LHCN-M2 (cell line): Measurements from ENCODE around the gene PLEKHH1. TPM values are rescaled to one million over a fixed set of nuclear protein-coding genes. Genes with fewer than 3 reads are reported as not detected.
A peak's percentile ranks its signal among the peaks of the same experiment; 100 is the strongest.

Experiments
- DNase-seq: peaks from one replicate; pipeline ENCODE4 v3.0.0-alpha.2; 2012; ENCODE audit warnings: low read depth
- polyA plus RNA-seq: library from polyadenylated mRNA; unstranded; fragments of >200 nt; gene quantifications from one replicate; pipeline ENCODE4 v1.2.1, GENCODE V29; 2012; ENCODE audit warnings: missing spikeins
- total RNA-seq: library from RNA; depleted of rRNA; stranded (reverse); fragments of >200 nt; gene quantifications from 2 replicates; pipeline ENCODE4 v1.2.3, GENCODE V29; 2014; rRNA removed

Gene PLEKHH1
- 0.06 TPM in 1 of 2 replicates, not detected in the other for total RNA-seq
- polyA plus RNA-seq, result 0.27 TPM

DNA sequence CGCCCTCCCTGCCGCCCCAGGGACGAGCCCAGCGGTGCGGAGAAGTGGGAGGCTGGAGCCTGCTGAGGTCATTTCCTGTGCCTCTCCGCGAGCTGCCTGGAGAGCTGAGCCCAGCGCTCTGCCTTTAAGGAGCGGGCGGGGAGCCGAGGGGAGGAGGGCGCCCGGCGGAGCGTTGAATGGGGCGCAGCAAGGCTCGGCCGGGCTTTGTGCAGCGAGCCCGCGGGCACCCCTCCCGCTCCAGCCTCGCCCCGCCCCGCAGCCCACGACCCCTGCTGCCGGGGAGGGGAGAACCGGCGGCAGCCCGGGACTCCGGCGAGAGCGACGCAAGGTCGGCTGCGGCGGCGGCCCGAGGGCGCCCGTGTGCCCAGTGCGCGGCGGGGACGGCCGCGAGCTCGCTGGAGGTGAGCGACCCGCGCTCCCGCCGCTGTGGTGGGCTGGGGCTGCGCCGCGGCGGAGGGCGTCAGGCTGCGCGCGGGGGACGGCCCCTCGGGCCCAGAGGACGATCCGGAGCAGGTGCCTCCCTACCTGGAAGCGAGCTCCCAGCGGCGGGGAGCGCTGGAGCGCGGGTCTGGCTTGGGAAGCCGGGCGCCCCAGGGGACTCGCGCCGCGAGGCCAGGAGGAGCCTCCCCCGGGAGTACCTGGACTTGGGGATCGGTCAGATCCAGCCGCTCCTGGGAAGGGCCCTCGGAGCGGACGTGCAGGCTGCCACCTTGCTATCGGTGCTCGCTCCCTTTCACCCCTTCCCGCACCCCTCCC is at the start of gene PLEKHH1:
PLEKHH1 (plus strand) TSS at position 293 of the 756 bp plus-strand sequence. CDS start 8,578 bp downstream, outside the sequence.
- DNase-seq, result peak; percentile 23

DNA sequence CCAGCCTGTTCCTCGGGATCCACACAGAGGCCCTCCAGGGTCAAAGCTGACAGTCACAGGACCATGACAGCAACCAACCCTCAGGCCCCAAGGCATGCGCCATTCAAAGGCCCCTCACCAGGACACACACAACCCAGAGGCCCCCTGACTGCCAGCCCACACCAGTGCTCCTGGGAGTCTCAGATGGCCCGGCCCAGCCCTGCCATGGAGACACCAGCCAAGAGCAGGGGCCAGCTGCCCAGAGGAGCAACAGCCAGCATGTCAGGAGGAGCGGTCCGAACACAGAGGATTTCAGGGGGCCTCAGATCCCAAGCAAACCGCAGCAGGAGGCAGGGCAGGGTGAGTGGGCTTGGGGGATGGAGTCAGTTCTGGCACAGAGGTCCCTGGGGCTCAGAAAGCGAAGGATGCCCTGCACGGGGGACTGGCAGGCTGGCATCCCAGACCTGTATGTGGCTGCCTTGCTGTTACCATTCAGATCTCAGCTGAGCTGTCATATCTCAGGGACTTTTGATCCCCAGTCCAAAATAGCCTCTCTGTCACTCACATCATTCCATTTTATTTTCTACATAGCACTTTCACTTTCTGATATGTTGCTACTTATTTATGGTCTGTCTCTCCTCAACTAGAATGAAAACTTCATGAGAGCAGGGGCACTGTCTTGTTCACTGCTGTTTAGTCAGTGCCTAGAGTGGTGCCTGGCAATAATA is 49.4 kb upstream of the PLEKHH1 start:
- DNase-seq, result no peak

DNA sequence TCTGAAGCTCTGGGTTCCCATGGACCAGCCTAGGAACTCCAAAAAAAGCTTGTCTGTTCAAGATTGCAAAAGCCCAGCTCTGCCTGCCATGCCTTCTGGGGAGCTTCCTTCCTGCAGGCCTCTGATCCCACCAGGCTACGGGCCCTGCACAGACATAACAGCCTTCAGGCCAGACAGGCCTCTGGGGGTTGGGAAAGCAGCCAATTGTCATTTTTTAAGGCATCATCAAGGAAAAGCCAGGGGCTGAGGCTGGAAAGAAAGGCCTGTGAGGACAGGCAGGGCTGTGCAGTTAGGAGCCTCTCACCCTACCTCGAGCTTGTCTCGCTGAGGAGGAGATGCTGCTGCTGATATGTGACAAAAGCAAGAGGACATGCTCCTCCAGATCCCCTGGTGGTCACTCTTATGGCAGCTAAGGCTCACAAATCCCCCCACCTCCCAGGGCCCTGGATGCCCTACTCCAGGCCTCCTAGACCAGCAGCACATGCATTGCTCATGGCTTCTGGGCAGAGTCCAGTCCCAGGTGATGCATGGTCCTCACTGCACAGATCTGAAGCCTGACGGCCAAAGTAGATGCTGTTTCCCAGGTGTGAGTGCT is 47.5 kb upstream of the PLEKHH1 start:
- no peak for DNase-seq

DNA sequence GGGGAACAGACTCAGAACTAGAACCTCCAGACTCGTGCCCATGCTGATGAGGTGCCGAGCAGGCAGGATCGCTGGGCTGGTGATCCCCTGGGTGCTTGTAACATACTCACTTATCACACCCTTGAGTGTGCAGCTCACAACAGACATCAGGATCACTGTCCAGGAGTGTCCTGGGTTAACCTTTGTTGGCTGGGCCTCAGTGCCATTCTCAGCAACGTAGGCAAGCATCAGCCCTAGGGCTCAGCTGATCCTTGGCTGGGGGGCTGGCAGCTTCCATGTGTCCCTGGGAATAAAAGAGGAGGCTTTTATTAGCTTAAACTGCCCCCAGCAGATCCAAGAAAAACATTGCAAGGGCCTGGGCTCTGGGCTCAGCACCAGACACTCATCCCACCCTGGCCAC is 46.2 kb upstream of the PLEKHH1 start:
- no peak for DNase-seq

DNA sequence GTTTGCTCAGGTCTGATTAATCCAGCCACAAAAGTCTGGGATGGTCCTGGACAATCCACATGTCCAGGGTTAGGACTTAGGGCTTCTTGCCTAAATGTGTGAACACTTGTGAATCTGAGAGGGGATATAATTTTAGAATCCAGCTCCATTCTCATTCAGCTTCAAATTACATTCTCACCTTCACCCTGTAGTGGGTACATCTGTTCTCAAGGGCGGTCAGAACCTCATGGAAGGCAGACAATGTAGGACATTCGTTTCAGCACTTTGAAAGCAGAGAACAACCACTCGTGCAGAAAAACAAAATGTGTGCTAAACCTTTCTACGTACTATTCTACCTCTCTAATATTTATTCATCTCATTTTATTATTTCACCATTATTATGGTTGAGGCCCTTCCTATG is 45.8 kb upstream of the PLEKHH1 start:
- no peak for DNase-seq

DNA sequence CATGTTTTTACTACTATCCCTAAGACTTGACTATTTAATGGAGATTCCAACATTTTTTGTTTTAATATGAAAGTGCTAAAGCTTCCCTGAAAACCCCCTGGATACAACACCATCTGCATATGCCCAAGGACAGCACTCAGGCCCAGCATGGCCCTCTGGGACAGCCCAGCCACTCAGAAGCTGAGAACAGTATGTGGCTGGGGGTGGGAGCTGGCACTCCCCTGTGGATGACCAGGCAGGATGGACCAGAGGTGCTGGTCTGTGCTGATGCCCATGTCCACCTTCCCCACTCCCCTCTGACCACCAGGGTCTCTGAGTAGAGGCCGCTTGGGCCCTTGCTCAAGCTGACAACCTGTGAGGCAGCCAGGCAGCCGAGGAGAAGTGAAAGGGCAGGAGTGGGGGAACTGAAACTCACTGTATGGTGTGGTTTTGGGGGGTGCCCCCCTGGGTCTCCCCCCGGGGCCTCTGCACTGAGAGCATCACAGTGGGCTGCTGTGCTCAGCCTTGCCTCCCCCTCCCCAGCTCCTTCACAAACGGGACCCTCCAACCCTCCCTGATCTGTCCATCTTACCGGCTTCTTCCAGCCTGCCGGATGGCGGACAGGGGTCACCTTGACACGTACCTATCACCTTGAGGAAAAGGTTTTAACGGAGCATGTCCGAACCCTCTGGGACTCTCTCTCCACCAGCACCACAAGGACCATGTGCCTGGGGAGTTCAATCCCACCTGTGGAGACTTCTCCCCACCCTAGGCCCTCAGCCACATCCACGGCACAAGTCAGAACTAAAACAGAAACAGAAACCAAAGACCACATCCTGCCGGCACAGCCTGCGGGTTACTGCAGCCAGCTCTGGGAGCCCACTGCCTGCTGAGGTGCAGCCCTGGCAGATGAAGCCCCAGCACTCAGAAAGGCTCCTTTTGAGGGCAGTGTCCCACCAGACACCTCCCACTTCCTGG is 44.9 kb upstream of the PLEKHH1 start, which contains the start of gene TMEM229B:
TMEM229B (minus strand) TSS at position 785 of the 957 bp plus-strand sequence. CDS start 14,798 bp downstream, outside the sequence.
- no peak for DNase-seq

DNA sequence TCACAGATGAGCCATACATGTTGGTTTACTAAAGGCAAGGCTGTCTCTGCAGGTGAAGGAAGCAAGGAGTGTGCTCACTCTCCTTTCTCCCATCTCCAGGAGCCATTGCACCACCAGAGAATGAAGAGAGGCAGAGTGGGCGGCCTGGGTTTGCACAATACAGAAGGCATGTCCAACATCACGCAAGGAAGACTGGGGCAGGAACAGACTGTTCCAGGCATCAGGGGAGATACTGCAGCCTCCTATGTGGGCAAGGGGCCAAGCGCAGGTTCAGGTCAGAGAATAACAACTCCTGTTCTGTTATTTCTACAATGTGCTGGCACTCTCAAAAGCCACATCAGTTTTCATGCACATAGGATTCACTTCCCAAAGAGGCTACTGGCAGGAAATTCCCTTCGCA is 42.9 kb upstream of the PLEKHH1 start:
- DNase-seq, result no peak

DNA sequence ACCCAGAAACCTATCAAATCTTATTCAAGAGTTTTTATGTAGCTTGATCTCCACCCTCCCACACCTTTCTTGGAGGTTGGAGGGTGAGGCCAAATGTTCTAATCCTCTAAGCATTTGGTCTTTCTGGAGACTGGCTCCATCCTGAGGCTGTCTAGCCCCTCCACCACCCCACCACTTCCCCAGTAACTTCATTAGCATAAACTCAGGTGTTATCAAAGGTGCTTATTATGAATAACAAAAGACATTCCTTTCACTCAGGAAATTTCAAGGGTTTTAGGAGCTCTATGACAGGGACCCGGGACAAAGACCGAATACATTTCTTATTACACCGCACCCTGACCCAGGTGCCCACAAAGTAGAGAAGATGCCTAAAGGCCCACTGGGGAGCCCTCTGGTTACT is 41.8 kb upstream of the PLEKHH1 start:
- no peak for DNase-seq

DNA sequence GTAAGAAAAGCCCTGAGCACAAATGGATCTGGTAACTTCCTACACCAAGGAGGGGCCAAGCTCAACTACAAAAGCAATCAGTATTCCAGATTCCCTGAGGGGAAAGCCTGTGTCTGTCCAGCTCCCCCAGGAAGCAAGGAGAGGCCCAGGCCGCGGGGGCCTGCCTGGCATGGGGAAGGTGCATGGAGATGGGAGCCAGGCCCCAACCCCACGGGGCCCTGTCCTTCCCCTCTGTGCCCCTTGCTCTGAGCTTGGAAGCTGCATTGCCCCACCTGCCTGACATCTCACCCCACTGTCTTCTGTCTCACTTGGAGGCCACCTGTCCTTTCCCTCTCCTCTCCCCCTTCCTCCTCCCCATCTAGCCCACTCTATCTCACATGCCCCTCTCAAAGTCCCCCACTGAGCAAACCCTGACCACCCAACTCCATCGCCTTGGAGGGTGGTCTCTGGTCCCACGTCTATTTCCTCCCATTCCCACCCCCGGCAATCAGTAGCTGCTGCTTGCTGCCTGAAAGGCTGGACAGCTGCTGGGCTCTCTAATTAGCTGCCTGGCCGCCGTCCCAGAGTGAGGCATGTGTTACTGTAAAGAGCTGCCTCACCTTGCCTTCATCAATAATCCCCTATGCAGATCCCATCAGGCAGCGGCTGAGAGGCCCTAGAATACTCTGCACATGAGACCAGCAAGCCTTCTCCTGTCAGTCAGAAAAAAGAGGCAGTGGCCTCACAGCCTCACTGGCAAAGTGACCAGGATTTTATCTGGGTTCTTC is 41.2 kb upstream of the PLEKHH1 start:
- no peak for DNase-seq

DNA sequence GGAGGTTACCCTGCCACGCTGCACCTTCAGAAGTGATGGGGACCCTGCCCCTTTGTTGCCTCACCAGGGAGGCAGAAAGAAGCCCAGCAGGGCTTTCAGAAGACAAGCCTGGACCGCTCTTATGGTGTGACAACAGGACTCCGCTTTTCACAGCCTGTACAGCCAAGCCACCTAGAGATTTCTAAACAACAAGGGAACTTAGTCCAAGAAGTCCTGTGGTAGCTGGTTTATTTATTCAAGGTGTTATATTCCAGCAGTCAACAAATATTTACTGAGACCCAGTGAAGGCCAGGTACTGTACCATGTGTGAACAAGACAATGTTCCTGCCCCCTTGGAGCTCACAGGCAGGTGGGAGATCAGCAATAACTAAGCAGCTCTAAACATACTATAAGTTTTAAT is 40.6 kb upstream of the PLEKHH1 start:
- no peak for DNase-seq

DNA sequence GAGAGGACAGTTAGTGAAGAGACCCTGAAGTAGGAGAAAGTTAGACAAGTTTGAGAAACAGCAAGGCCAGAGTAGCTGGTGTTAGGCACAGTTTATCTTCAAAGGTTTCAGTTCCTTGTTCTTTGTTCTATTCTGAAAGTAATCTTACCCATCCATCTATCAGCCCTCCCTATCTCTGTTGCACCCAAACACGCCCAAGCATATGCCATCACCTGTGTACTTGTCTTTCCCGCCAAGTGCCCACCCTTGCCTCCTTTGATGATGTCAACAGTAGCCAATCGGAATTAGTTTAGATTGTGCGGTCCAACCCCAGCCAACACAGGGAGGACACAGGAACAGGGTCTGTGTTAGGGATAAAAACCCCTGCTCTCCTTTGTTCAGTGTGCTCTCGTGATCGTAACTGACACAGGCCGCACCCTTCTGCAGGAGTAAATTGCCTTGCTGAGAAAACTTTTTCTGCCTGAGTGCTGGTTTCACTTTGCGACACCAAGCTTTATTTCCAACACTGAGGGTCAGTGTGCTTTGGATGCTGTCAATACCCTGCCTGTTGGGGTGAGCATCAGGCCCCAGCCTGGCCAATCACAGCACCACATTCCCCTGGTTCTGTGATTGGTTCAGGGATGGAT is 39.9 kb upstream of the PLEKHH1 start:
- DNase-seq, result no peak

DNA sequence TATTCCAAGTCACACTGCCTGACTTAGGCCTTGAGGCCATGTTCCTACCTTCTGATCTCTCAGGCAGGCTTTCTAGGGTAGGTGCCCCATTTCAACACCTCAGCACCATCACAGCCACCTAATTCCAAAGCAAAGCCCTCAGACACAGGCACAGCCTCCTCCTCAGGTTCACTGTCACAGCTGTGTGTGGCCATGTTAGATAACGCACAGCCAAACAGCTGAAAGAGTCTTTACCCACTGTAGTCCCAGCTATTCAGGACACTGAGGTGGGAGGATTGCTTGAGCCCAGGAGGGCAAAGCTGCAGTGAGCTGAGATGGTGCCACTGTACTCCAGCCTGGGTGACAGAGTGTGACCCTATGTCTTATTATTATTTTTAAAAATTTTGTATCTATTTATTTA is 37.3 kb upstream of the PLEKHH1 start:
- no peak for DNase-seq

DNA sequence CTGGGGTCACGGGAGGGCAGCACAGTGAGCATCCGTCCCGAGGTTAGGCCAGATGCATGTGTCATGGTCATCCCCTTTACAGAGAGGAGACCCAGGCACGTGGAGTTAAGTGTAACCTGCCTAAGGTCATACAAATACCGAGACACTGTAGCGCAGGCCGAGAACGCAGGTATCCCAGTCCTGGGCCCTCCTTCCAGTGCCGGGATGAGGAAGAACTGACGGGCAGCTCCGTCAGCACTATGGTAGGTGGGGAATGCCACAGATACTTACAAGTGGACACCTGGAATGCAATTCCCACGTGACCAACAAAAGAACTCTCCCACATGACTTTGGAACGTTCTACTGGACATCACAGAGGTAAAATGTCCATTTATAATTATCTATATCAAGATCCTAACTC is 35.9 kb upstream of the PLEKHH1 start:
- no peak for DNase-seq

DNA sequence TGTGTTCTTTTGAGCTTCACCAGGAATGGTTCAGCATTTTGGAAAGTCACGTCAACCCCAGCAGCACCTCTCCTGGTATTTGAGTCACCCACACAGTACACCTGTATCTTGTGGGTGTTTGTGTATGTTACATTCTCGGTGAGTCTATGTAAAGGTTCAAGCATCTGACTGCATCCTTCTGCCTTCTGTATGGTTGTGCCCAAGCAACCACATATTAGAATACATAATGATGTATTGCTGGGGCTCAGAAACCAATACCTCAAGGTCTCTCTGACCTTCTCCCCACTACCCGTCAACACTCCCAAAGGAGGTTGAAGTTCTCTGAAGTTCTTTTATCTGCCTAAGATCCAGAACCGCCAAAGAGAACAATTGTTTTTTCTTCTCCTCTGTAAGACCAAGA is 35.4 kb upstream of the PLEKHH1 start:
- DNase-seq, result no peak

DNA sequence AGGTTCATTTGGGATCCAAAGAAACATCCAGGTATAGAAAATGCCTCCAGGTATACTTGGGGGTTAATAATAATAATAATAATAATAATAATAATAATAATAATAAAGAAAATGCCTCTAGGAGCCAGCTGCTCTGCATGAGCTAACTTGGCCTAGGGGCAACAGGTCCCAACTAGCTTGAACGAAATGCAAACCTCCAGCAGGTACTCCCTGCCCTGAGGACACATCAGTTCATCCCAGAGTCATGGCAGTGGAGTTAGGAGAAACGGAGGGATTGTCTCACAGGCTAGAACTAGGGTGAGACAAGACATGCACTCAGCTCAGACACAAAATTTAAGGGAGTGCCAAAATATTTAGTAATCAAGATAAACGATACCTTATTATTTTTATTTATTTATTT is 32.1 kb upstream of the PLEKHH1 start:
- DNase-seq, result no peak

DNA sequence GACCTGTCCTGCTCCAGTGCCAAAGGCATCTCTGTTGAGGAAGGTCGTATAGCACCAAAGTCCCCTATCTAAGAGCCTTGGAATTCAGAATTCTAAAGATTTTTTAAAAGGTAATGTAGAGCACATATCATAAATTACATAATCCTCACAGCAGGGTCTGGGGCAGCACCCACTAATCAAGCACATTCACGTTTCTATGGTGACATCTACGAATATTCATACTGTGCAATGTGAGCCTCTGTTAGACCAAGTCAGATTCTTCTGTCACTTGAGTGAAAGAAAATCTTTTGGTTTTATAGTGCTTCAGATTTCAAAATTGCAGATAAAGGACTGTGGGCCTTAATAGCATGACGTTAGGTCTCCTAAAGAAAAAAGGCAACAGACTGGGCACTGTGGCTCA is 31.4 kb upstream of the PLEKHH1 start:
- DNase-seq, result no peak

DNA sequence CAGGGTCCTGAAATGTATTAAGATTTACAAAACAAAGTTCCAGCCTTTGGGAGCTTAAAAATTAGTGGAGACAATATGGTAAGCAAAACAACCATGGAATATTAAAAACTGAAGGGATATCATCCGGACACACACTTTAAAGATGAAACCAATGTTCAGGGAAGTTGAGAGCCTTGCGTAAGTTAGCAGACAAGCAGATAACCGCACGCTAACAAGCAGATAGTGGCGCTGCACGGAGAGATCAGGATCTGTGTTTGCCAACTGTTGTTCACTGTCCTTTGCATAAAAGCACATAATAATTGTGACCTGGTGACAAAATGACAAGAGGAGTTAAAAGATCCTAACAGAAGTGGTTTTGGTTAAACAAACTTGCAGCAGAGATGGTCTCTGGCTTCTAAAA is 30.2 kb upstream of the PLEKHH1 start:
- DNase-seq, result no peak

DNA sequence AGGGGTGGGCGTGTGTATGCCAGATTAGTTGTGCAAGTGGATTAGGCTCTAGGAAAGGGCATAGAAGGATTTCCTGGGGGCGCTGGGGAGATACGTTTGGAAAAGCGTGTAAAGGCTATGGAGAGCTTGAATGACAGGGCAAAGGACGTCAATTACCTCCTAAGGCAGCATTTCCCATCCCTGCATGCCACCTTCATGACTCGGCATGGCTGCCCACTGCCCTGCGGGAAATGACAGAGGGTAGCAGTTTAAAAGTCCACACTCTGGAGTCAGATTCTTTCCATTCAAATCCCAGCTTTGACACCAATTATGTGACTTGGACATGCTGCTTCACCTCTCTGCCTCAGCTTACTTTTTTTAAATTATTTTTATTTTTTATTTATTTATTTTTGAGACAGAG is 29.8 kb upstream of the PLEKHH1 start:
- DNase-seq, result no peak

DNA sequence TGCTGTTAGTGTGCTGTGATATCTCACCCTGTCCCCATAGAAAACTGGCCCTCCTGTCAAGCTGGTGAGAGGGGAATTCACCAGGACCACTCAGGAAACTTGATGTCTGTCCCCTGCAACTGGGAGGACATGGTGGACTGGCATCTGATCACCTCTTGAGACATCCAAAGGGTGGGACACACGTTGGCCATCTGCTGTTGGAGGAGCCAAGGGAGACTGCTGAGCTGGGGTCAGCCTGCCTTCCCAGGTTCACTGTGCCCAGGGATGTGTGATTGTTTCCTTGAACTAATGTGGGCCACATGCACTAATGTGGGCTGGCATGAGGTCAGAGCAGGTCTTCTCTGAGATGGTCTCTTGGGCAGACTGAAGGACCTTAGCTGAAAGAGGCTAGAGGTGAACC is 27.8 kb upstream of the PLEKHH1 start:
- no peak for DNase-seq

DNA sequence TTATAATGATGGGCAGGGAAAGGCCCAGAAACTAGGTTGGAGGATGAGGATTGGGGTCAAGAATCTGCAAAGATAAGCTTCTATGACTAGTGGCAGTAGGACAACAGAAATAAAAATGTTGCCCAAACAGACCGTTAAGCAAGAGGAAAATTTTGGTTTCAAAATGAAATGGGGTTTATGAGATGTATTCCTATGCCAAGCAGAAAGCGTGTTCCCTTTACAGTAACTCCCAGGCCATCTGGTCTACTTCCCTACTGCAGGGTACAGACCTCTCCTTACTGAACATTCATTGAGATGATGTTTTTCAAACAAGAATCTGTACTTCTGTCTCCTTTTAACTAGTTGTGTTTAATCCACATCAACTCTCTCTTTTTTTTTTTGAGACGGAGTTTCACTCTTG is 24.1 kb upstream of the PLEKHH1 start:
- no peak for DNase-seq
